Subcutaneous abdominal adipose tissue (tissue), 5 donors: ENCODE measurements around the gene OR4C15.

Source experiments
- H3K27ac ChIP-seq: one replicate; pipeline ENCODE4 v1.7.0; 2013; ENCODE audit warnings: low read depth, mild to moderate bottlenecking, inconsistent platforms, low read length, moderate library complexity
- H3K27me3 ChIP-seq, 5 donors: one replicate each; pipeline ENCODE4 v1.7.0; 2013; ENCODE audit warnings: low read length in 5 of 5, inconsistent platforms in 1 of 5; ENCODE audit not compliant: control insufficient read depth in 5 of 5, insufficient read depth in 4 of 5
- H3K36me3 ChIP-seq, 5 donors: one replicate each; pipeline ENCODE4 v1.7.0; 2013; ENCODE audit warnings: low read length in 5 of 5; ENCODE audit not compliant: control insufficient read depth in 5 of 5, insufficient read depth in 5 of 5
- H3K4me1 ChIP-seq, 5 donors: one replicate each; pipeline ENCODE4 v1.7.0; 2013; ENCODE audit warnings: low read length in 5 of 5, mild to moderate bottlenecking in 3 of 5, moderate library complexity in 1 of 5; ENCODE audit not compliant: control insufficient read depth in 5 of 5, insufficient read depth in 5 of 5
- H3K4me3 ChIP-seq, 5 donors: one replicate each; pipeline ENCODE4 v1.7.0; 2013; ENCODE audit warnings: low read length in 5 of 5, low read depth in 1 of 5
- H3K9ac ChIP-seq, 5 donors: one replicate each; pipeline ENCODE4 v1.7.0; 2013; ENCODE audit warnings: low read length in 5 of 5, mild to moderate bottlenecking in 4 of 5, moderate library complexity in 3 of 5
- H3K9me3 ChIP-seq, 5 donors: one replicate each; pipeline ENCODE4 v1.7.0; 2013; ENCODE audit warnings: low read length in 5 of 5; ENCODE audit not compliant: control insufficient read depth in 5 of 5
- donor health status: healthy.
- donor health status: healthy.
- donor health status: healthy.
- donor health status: healthy.
- donor health status: healthy.

Gene OR4C15

GRCh38 chr11:55554169-55554568, at the start of gene OR4C15:
OR4C15 (plus strand) TSS chr11:55554469; CDS start chr11:55554469, 0 bp downstream.
- Histone ChIP-seq H3K36me3 (no peaks in the 10 kb centered on the region), H3K9ac (no peak within 1 kb of the TSS), H3K27me3 (no peaks in the 10 kb centered on the region), H3K4me3 (no peak within 1 kb of the TSS), H3K9me3 (peaks cover 0 to 12% (median 2%) of the 10 kb centered on the region in 5 donors), H3K4me1 (no peaks in the 10 kb centered on the region), H3K27ac (no peak within 1 kb of the TSS)

- Histone ChIP-seq H3K27me3 (no peaks in the 10 kb centered on the region), H3K9ac (no peak within 1 kb of the TSS), H3K4me1 (no peaks in the 10 kb centered on the region), H3K9me3 (peaks cover 0 to 17% (median 4%) of the 10 kb centered on the region in 5 donors), H3K36me3 (no peaks in the 10 kb centered on the region), H3K4me3 (no peak within 1 kb of the TSS), H3K27ac (no peak within 1 kb of the TSS)
Measured at GRCh38 chr11:55571828-55572227, 17.6 kb downstream of the OR4C15 start, which contains the start of gene OR4C16. OR4C16 (plus strand) TSS chr11:55572128; CDS start chr11:55572128, 0 bp downstream.

GRCh38 chr11:55572548-55572947, 18.3 kb downstream of the OR4C15 start:
- peaks cover 0 to 20% (median 4%) of the 10 kb centered on the region in 5 donors for H3K9me3 ChIP-seq
- H3K9ac ChIP-seq = no peak overlapping the region
- no peaks in the 10 kb centered on the region for H3K4me1 ChIP-seq

More at GRCh38 chr11:55572548-55572947, 18.3 kb downstream of the OR4C15 start:
- Histone ChIP-seq H3K4me3 (no peak overlapping the region), H3K27me3 (no peaks in the 10 kb centered on the region), H3K36me3 (no peaks in the 10 kb centered on the region), H3K27ac (no peak overlapping the region)
